ENCODE measurements around the gene ASB7. TPM values are rescaled to one million over a fixed set of nuclear protein-coding genes. Genes with fewer than 3 reads are reported as not detected.

The ASB7 gene
- total and polyA plus RNA-seq, 3 experiments from 2014 or later, result 11.2 to 16.0 (median 14.9) TPM

DNA sequence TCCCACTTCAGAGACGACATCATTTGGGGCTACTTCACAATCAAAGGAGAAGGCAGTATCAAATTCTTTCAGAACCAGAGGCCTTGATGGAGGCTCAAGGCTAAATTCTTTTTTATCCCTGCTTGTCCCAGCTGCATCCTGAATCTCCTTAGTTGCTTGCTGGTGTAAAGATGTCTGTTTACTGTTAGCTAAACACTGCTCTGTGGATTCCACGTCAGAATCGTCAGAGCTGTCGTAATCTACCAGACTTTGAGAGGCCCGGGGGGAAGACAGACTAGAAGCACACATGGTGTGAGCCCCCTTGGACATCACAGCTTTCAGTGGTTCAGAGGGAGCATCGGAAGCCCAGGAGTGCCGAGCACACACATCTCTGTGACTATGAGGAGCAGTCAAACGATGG lies 33.0 kb upstream of the ASB7 start:
- H3K27ac ChIP-seq (ENCODE audit: low read depth, low read length), result no peak overlapping the region
- H3K4me3 ChIP-seq (ENCODE audit: low read length), result no peak overlapping the region
- Mint-ChIP-seq H3K27ac (peak overlapping the region in 5 of 8 donors; percentile 12 to 70 (median 42)), H3K36me3 (peaks cover 3 to 71% (median 13%) of the 10 kb centered on the region in 3 donors), H3K9me3 (no peaks in the 10 kb centered on the region), H3K27me3 (no peaks in the 10 kb centered on the region), H3K4me1 (peaks cover 12 to 26% (median 23%) of the 10 kb centered on the region in 3 donors), H3K4me3 (no peak overlapping the region)
- no peak for DNase-seq
- POLR2A ChIA-PET, result no interaction called here
- peaks cover 23% of the 10 kb centered on the region for H3K4me1 ChIP-seq (ENCODE audit: insufficient read depth, low read length)
- CTCF ChIA-PET, result interaction anchor here (2.7 kb wide), 1 partner anchor 219 kb away, joined by 15 read pairs; no protein-coding TSS in a partner anchor
- H3K27me3 ChIP-seq (ENCODE audit: insufficient read depth, low read length, poor library complexity, severe bottlenecking), result no peaks in the 10 kb centered on the region
- no peaks in the 10 kb centered on the region for H3K9me3 ChIP-seq (ENCODE audit: low read length)
- H3K36me3 ChIP-seq (ENCODE audit: insufficient read depth, low read length), result peaks cover 16% of the 10 kb centered on the region

DNA sequence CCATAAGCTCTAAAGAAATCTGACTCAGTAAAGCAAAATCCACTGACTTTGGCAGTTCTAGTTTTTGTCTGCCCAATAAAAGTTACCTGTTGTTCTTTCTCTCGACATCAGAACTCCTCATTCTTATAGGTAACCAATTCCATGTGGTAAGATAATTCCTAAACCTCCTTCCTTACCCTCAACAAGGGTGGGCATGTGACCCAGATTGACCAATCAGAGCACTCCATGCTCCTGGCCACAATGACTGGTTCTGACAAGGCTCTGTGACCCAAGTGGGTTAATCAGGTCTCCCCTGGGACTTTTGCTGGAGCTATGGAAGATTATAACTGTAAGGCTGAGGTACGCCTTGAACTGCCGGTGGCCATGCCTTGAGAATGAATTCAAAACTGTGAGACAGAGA lies 32.1 kb upstream of the ASB7 start:
- H3K36me3 Mint-ChIP-seq, result peaks cover 3 to 73% (median 13%) of the 10 kb centered on the region in 3 donors
- Histone ChIP-seq H3K4me3 (ENCODE audit: low read length) (no peak overlapping the region), H3K4me1 (ENCODE audit: insufficient read depth, low read length) (peaks cover 23% of the 10 kb centered on the region), H3K27ac (ENCODE audit: low read depth, low read length) (no peak overlapping the region), H3K27me3 (ENCODE audit: insufficient read depth, low read length, poor library complexity, severe bottlenecking) (no peaks in the 10 kb centered on the region), H3K36me3 (ENCODE audit: insufficient read depth, low read length) (peaks cover 16% of the 10 kb centered on the region), H3K9me3 (ENCODE audit: low read length) (no peaks in the 10 kb centered on the region)
- H3K4me1 Mint-ChIP-seq, result peaks cover 12 to 27% (median 26%) of the 10 kb centered on the region in 3 donors
- H3K27ac Mint-ChIP-seq, result peak overlapping the region in 6 of 8 donors; percentile 30 to 81 (median 60)
- H3K4me3 Mint-ChIP-seq, result no peak overlapping the region
- CTCF ChIA-PET, result interaction anchor here (2.7 kb wide), 1 partner anchor 220 kb away, joined by 15 read pairs; no protein-coding TSS in a partner anchor
- POLR2A ChIA-PET, result no interaction called here
- no peaks in the 10 kb centered on the region for H3K27me3 Mint-ChIP-seq
- H3K9me3 Mint-ChIP-seq, result no peaks in the 10 kb centered on the region
- DNase-seq, result no peak

DNA sequence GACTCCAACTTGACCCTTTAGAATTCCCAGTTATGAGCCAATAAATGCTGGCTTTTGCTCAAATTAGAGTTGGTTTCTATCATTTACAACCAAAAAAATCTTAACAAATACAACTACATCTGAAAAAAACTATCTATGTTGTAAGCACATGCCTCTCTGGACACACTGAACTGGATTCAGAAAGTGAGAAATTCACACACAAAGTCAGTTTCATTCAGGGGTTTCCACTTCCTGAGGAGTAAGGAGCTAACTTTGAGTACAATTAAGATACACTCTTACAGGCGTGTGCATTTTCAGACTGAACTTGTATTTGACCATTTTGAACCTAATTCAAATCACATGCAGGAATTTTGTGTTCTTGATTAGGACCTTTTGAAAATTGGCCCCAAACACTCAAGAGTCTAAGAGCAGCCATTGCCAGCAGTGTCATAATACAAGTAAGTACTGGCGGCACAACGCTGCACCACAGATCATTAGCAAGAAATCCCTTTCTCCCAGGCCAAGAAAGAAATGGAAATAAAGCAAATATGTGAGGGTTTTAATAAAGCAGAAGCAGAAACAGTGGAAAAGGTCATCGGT lies 31.6 kb upstream of the ASB7 start:
- H3K36me3 Mint-ChIP-seq, result peaks cover 3 to 74% (median 13%) of the 10 kb centered on the region in 3 donors
- H3K4me3 Mint-ChIP-seq, result peak overlapping the region in 3 of 7 donors; percentile 7 to 61 (median 47)
- H3K4me1 Mint-ChIP-seq, result peaks cover 14 to 32% (median 31%) of the 10 kb centered on the region in 3 donors
- Histone ChIP-seq H3K27ac (ENCODE audit: low read depth, low read length) (no peak overlapping the region), H3K4me3 (ENCODE audit: low read length) (peak overlapping the region; percentile 11), H3K9me3 (ENCODE audit: low read length) (no peaks in the 10 kb centered on the region), H3K4me1 (ENCODE audit: insufficient read depth, low read length) (peaks cover 23% of the 10 kb centered on the region), H3K36me3 (ENCODE audit: insufficient read depth, low read length) (peaks cover 16% of the 10 kb centered on the region), H3K27me3 (ENCODE audit: insufficient read depth, low read length, poor library complexity, severe bottlenecking) (no peaks in the 10 kb centered on the region)
- POLR2A ChIA-PET, result no interaction called here
- CTCF ChIA-PET, result interaction anchor here (2.7 kb wide), 1 partner anchor 221 kb away, joined by 15 read pairs; no protein-coding TSS in a partner anchor
- no peak for DNase-seq
- no peaks in the 10 kb centered on the region for H3K9me3 Mint-ChIP-seq
- no peaks in the 10 kb centered on the region for H3K27me3 Mint-ChIP-seq
- peak overlapping the region in 6 of 8 donors; percentile 30 to 81 (median 67) for H3K27ac Mint-ChIP-seq

DNA sequence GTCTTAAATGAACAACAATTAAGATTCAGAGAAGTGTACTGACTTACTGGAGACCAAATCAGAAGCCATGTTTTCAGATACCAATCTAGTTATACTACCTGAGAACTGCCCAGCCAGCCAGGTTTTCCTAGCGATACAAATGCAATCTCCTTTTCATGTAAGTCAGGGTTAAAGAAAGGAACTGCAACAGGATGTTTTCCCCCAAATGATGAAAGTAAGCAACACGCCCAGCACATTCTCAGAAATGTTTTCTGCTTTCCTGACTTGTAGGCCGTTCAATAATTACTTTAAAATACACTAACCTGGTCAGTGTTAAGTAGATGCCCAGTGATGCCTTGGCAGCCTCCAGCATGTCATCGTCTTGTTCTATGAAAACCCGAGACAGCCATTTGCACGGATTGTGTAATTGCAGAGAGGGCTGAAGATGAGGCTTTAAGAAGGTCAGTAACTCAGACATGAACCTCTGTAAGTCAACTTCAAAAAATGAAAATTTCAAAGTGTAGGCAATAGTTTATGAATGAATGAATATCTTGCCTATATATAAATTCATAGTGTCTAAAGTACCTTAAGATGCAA lies 30.7 kb upstream of the ASB7 start:
- Histone ChIP-seq H3K4me3 (ENCODE audit: low read length) (peak overlapping the region; percentile 11), H3K9me3 (ENCODE audit: low read length) (no peaks in the 10 kb centered on the region), H3K27me3 (ENCODE audit: insufficient read depth, low read length, poor library complexity, severe bottlenecking) (no peaks in the 10 kb centered on the region), H3K27ac (ENCODE audit: low read depth, low read length) (no peak overlapping the region), H3K4me1 (ENCODE audit: insufficient read depth, low read length) (peaks cover 23% of the 10 kb centered on the region), H3K36me3 (ENCODE audit: insufficient read depth, low read length) (peaks cover 16% of the 10 kb centered on the region)
- peak overlapping the region in 6 of 7 donors; percentile 17 to 61 (median 45) for H3K4me3 Mint-ChIP-seq
- ChIA-PET POLR2A (interaction anchor here (1.1 kb wide), 1 partner anchor 231 kb away, joined by 3 read pairs; no protein-coding TSS in a partner anchor), CTCF (interaction anchor here (1.0 to 3.2 kb wide), 7 partner anchors 15 to 229 kb away, joined by 3 to 37 read pairs (median 7); partner anchors contain the start of genes ADAMTS17, ASB7 and LINS1)
- DNase-seq, result no peak
- peaks cover 3 to 77% (median 13%) of the 10 kb centered on the region in 3 donors for H3K36me3 Mint-ChIP-seq
- no peaks in the 10 kb centered on the region for H3K27me3 Mint-ChIP-seq
- peaks cover 21 to 41% (median 35%) of the 10 kb centered on the region in 3 donors for H3K4me1 Mint-ChIP-seq
- H3K27ac Mint-ChIP-seq, result peak overlapping the region in 7 of 8 donors; percentile 27 to 81 (median 52)
- H3K9me3 Mint-ChIP-seq, result no peaks in the 10 kb centered on the region

DNA sequence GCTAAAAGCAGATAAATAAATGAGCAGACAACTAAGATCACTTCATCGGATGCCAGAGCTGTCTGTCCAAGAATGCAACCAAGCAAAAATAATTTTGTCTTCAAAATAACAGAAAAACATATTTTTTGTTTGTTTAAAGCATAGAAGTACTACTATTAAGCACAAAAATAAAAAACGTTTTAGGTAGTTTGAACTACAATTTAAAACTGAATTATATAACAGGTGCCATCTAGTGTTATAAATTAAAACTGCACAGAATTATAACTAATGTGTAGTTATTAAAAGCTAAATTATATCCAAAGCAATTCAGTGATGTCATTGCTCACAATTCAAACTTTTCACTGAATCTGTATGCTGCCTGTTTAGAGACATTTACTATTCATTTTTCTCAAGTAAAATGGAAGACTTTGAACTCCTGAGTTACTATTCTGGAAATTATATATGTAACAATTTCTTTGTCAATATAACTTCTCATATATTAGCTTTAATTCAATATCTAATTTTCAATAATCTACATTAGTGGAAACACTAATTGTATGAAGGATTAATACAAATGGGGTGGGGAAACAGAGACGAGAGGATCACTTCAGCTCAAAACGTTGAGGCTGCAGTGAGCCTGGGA lies 29.9 kb upstream of the ASB7 start:
- Mint-ChIP-seq H3K9me3 (no peaks in the 10 kb centered on the region), H3K36me3 (peaks cover 3 to 77% (median 11%) of the 10 kb centered on the region in 3 donors), H3K4me3 (peak overlapping the region in 1 of 7 donors; percentile 13), H3K27me3 (no peaks in the 10 kb centered on the region), H3K27ac (peak overlapping the region in 4 of 8 donors; percentile 8 to 27 (median 18)), H3K4me1 (peaks cover 26 to 46% (median 41%) of the 10 kb centered on the region in 3 donors)
- no peak overlapping the region for H3K4me3 ChIP-seq (ENCODE audit: low read length)
- H3K9me3 ChIP-seq (ENCODE audit: low read length), result no peaks in the 10 kb centered on the region
- ChIA-PET CTCF (interaction anchor here (0.6 to 3.2 kb wide), 11 partner anchors 14 to 654 kb away, joined by 3 to 37 read pairs (median 4); partner anchors contain the start of genes ADAMTS17, ASB7 and LINS1), POLR2A (interaction anchor here (1.1 kb wide), 1 partner anchor 231 kb away, joined by 3 read pairs; no protein-coding TSS in a partner anchor)
- DNase-seq, result peak in 1 of 5 donors; percentile 40
- no peaks in the 10 kb centered on the region for H3K27me3 ChIP-seq (ENCODE audit: insufficient read depth, low read length, poor library complexity, severe bottlenecking)
- H3K27ac ChIP-seq (ENCODE audit: low read depth, low read length), result no peak overlapping the region
- peaks cover 16% of the 10 kb centered on the region for H3K36me3 ChIP-seq (ENCODE audit: insufficient read depth, low read length)
- H3K4me1 ChIP-seq (ENCODE audit: insufficient read depth, low read length), result peaks cover 23% of the 10 kb centered on the region

DNA sequence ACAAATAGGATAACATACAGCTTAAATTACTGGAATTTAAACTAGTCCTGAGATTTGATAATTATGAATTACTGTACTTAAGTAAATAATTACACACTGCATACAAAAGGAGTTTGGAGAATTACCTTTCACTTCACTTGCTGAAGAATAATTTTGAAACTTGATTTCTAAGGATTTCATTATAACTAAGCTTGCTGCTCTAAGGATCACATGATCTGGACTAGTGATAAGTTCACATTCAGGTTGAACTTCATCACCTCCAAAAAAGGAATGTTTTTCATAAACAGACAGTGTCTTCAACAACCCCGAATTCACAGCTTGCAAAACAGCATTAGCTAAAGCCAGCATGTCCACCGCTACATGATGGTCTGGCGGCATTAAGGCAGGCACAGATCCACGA lies 28.9 kb upstream of the ASB7 start:
- peaks cover 23% of the 10 kb centered on the region for H3K4me1 ChIP-seq (ENCODE audit: insufficient read depth, low read length)
- H3K36me3 ChIP-seq (ENCODE audit: insufficient read depth, low read length), result peaks cover 16% of the 10 kb centered on the region
- no peak overlapping the region for H3K27ac ChIP-seq (ENCODE audit: low read depth, low read length)
- H3K4me3 ChIP-seq (ENCODE audit: low read length), result no peak overlapping the region
- POLR2A ChIA-PET, result no interaction called here
- no peak for DNase-seq
- Mint-ChIP-seq H3K4me3 (no peak overlapping the region), H3K36me3 (peaks cover 3 to 72% (median 11%) of the 10 kb centered on the region in 3 donors), H3K27me3 (no peaks in the 10 kb centered on the region), H3K27ac (peak overlapping the region in 4 of 8 donors; percentile 29 to 52 (median 49)), H3K9me3 (no peaks in the 10 kb centered on the region), H3K4me1 (peaks cover 27 to 48% (median 41%) of the 10 kb centered on the region in 3 donors)
- no peaks in the 10 kb centered on the region for H3K27me3 ChIP-seq (ENCODE audit: insufficient read depth, low read length, poor library complexity, severe bottlenecking)
- H3K9me3 ChIP-seq (ENCODE audit: low read length), result no peaks in the 10 kb centered on the region
- CTCF ChIA-PET, result interaction anchor here (1.7 to 3.2 kb wide), 3 partner anchors 23 to 645 kb away, joined by 7 to 37 read pairs (median 10); no protein-coding TSS in a partner anchor

DNA sequence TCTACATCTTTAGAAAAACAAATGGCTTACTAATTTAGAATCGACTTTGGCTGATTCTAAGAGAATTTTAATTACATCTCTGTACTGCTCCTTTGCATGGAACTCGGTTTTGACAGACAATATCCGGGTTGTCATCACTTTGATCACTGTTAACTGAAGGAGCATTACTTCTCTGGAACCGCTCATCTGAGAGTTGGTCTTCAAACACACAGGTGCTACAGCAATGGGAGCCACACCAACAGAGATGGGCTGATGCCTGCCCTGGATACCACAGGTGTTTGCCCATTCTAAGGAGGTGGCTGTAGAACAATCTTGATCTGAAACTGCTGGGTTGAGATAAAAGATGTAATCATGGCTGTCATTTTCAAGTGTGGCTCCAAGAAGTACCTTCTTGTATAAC lies 22.0 kb upstream of the ASB7 start:
- ChIA-PET CTCF (no interaction called here), POLR2A (no interaction called here)
- Histone ChIP-seq H3K27me3 (ENCODE audit: insufficient read depth, low read length, poor library complexity, severe bottlenecking) (no peaks in the 10 kb centered on the region), H3K4me1 (ENCODE audit: insufficient read depth, low read length) (peaks cover 20% of the 10 kb centered on the region), H3K36me3 (ENCODE audit: insufficient read depth, low read length) (no peaks in the 10 kb centered on the region), H3K27ac (ENCODE audit: low read depth, low read length) (no peak overlapping the region), H3K4me3 (ENCODE audit: low read length) (no peak overlapping the region), H3K9me3 (ENCODE audit: low read length) (no peaks in the 10 kb centered on the region)
- H3K4me1 Mint-ChIP-seq, result peaks cover 49 to 69% (median 66%) of the 10 kb centered on the region in 3 donors
- no peak for DNase-seq
- H3K36me3 Mint-ChIP-seq, result peaks cover 5 to 47% (median 6%) of the 10 kb centered on the region in 3 donors
- no peaks in the 10 kb centered on the region for H3K27me3 Mint-ChIP-seq
- no peak overlapping the region for H3K4me3 Mint-ChIP-seq
- peak overlapping the region in 7 of 8 donors; percentile 47 to 82 (median 74) for H3K27ac Mint-ChIP-seq
- no peaks in the 10 kb centered on the region for H3K9me3 Mint-ChIP-seq

Data from CD8-positive, alpha-beta memory T cell (primary cell).